IgD-negative memory B cell (primary cell): ENCODE data around the gene CAMK1G. TPM values are rescaled to one million over a fixed set of nuclear protein-coding genes. Genes with fewer than 3 reads are reported as not detected.
A peak's percentile ranks its signal among the peaks of the same experiment; 100 is the strongest.

Experiments
- H3K27ac Mint-ChIP-seq, 3 donors: one replicate each; pipeline ENCODE4 v1.8.0; 2020 to 2022; ENCODE audit warnings: mild to moderate bottlenecking in 3 of 3, mixed read lengths in 3 of 3, moderate library complexity in 1 of 3
- H3K27me3 Mint-ChIP-seq: one replicate; pipeline ENCODE4 v1.8.0; 2021; ENCODE audit warnings: mixed read lengths
- H3K36me3 Mint-ChIP-seq: one replicate; pipeline ENCODE4 v1.8.0; 2020; ENCODE audit warnings: mild to moderate bottlenecking, mixed read lengths
- H3K4me1 Mint-ChIP-seq, 3 donors: one replicate each; pipeline ENCODE4 v1.8.0; 2020 to 2022; ENCODE audit warnings: mixed read lengths in 3 of 3, mild to moderate bottlenecking in 1 of 3
- H3K4me3 Mint-ChIP-seq, 4 donors: one replicate each; pipeline ENCODE4 v1.8.0; 2020 to 2022; ENCODE audit warnings: mild to moderate bottlenecking in 4 of 4, mixed read lengths in 4 of 4, moderate library complexity in 3 of 4
- H3K9me3 Mint-ChIP-seq, 3 donors: one replicate each; pipeline ENCODE4 v1.8.0; 2020 to 2021; ENCODE audit warnings: mixed read lengths in 3 of 3, mild to moderate bottlenecking in 1 of 3
- polyA plus RNA-seq: library from polyadenylated mRNA; unstranded; fragments of 300-500 nt; fragmentation: Illumina TruSeq; gene quantifications from one replicate; pipeline ENCODE4 v1.2.3, GENCODE V29; 2021

CAMK1G gene
- polyA plus RNA-seq, 1 donor from 2014 or later = not detected

DNA sequence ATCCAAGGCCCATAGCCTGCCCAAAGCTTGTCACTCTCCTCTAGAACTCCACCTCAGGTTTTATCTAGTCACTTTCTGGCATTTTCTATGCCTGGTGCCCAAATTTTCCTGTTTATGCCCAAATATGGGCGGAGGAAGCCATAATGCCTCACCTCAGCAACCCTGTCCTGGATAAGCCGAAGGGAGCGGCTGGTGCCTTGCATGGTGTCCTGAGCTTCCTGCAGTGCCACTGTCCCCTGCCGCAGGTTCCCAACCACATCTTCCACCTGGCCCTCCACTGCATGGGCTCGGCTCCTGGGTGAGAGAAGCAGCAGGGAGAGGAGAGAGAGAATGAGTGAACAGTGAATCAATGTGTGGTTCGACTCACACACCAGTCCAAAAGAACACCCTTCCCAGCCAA lies 34.2 kb downstream of the CAMK1G start:
- no peak overlapping the region for H3K27ac Mint-ChIP-seq
- H3K36me3 Mint-ChIP-seq = no peaks in the 10 kb centered on the region
- H3K27me3 Mint-ChIP-seq = peaks cover 17% of the 10 kb centered on the region
- no peaks in the 10 kb centered on the region for H3K4me1 Mint-ChIP-seq
- no peak overlapping the region for H3K4me3 Mint-ChIP-seq
- H3K9me3 Mint-ChIP-seq = no peaks in the 10 kb centered on the region

DNA sequence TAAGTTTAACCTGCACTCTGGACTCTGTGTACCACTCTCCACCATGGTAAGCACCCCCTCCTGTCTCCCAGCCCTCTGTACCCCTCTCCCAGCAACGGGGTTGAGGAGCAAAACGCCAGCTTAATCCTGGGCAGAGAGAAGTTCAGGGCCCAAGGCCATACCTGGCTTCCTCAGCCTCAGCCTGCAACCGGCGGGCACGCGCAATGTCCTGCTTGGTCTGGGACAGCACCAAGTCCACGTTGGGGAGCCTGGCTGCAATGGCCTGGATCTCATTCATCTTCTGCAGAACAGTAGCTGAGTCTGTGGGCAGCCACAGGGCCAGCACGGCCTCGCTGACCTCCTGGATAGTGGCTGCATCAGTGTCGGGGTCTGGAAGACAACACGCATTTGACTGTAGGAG lies 34.8 kb downstream of the CAMK1G start:
- H3K36me3 Mint-ChIP-seq = no peaks in the 10 kb centered on the region
- no peak overlapping the region for H3K27ac Mint-ChIP-seq
- H3K9me3 Mint-ChIP-seq = no peaks in the 10 kb centered on the region
- H3K4me3 Mint-ChIP-seq = no peak overlapping the region
- no peaks in the 10 kb centered on the region for H3K4me1 Mint-ChIP-seq
- peaks cover 17% of the 10 kb centered on the region for H3K27me3 Mint-ChIP-seq

DNA sequence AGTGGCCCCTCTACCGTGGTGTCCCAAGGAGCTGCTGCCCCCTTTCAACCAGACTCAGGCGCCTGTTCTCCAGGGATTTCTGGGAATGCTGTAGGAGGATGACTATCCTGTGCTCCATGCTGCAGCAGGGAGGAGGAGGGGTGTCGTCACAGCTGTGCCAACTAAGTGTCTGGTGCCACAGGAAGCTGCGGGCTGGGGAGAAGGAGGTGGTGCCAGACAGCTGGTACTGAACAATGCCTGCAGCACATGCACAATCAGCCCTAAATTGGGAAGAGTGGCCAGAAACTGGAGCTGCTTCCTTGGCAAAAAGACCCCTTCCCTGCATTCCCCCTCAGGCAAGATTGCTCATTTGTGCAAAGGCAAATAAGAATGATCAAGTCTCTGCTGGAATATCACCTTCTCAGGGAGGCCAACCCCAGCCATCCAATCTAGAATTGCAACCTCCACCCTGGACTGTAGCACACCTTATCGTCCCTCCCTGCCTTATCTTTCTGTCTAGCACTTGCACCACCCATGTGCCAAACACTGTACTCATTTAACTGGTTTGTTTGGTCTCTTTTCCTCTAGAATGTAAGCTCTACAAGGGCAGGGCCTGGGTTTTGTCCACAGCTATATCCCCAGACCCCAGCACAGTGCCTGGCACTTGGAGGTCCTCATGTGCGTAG lies 35.4 kb downstream of the CAMK1G start:
- Mint-ChIP-seq H3K27me3 (peaks cover 17% of the 10 kb centered on the region), H3K27ac (no peak overlapping the region), H3K36me3 (no peaks in the 10 kb centered on the region), H3K4me1 (no peaks in the 10 kb centered on the region), H3K9me3 (no peaks in the 10 kb centered on the region), H3K4me3 (no peak overlapping the region)

DNA sequence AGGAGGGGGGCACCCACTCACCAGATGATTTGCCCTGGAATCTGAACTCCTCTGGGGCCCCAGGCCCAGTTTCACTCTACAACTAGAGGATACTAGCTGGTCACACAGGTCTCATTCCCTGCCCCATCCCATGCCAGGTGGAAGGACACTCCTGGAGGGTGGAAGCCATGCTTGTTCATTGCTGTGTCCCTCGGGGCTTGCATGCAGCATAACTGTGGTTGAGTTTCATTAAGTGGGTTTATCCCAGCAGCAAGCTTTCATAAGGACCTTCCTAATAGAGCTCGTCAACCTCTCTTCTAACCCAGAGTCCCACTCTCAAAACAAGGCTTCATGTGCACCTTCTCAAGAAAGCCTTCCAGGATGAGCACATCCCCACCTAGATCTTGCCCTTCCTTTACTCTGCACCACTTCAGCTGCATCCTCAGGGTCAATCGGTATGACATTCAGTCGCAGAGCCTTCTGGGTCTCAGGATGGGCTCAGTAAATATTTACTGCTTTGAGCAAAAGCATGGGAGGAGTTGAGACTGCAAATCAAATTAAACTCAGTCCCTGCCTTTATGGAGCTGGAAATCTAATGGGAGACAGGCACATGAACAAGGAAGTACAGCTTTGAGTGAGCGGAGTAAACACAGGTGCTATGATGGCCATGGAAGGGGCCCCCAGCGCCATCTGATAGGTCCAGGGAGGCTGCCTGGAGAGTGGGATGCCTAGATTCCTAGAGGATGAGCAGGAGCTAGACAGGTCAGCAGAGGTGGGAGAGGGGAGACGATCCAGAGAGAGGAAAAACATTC lies 36.4 kb downstream of the CAMK1G start:
- Mint-ChIP-seq H3K4me1 (peaks cover 0 to 1% (median 0%) of the 10 kb centered on the region in 3 donors), H3K36me3 (no peaks in the 10 kb centered on the region), H3K4me3 (no peak overlapping the region), H3K9me3 (no peaks in the 10 kb centered on the region), H3K27ac (no peak overlapping the region), H3K27me3 (peaks cover 23% of the 10 kb centered on the region)

DNA sequence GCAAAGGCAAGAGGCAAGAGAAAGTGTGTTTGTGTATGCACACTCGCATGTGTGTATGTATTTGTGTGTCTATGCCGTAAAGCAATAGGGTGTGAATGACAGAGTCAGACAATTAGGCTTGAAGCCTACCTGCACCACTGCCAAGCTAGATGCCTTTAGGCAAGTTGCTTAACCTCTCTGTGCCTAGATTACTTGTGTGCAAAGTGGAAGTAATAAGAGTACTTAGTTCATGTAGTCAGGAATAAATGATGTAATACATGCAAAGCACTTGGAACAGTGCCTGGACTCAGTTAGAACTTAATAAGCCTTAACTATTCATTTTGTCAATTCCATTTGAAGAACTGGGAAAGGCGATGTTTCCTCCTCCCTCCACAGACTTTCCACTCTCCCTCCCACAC lies 37.0 kb downstream of the CAMK1G start:
- peaks cover 23% of the 10 kb centered on the region for H3K27me3 Mint-ChIP-seq
- H3K9me3 Mint-ChIP-seq = no peaks in the 10 kb centered on the region
- H3K36me3 Mint-ChIP-seq = no peaks in the 10 kb centered on the region
- H3K4me3 Mint-ChIP-seq = no peak overlapping the region
- peaks cover 0 to 1% (median 0%) of the 10 kb centered on the region in 3 donors for H3K4me1 Mint-ChIP-seq
- no peak overlapping the region for H3K27ac Mint-ChIP-seq

DNA sequence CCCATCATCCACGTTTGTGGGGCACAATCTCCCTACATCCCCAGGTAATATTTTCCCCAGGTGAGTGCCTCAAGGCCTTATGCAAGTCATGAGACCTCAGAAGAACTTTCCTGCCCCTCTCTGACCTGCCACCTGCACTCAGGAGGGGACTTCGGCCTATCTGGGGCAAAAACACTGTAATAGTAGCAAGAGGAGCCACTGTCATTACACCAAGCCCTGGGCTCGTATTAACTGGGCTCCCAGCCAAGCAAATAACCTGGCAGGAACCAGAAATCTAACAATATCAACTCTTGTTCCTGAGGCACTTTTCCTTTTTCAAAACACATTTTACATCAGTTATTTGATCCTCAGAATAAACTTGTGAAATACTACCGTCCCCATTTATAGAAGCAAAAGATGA lies 37.8 kb downstream of the CAMK1G start:
- Mint-ChIP-seq H3K27me3 (peaks cover 23% of the 10 kb centered on the region), H3K4me3 (no peak overlapping the region), H3K9me3 (no peaks in the 10 kb centered on the region), H3K36me3 (no peaks in the 10 kb centered on the region), H3K27ac (no peak overlapping the region), H3K4me1 (peaks cover 0 to 1% (median 0%) of the 10 kb centered on the region in 3 donors)

DNA sequence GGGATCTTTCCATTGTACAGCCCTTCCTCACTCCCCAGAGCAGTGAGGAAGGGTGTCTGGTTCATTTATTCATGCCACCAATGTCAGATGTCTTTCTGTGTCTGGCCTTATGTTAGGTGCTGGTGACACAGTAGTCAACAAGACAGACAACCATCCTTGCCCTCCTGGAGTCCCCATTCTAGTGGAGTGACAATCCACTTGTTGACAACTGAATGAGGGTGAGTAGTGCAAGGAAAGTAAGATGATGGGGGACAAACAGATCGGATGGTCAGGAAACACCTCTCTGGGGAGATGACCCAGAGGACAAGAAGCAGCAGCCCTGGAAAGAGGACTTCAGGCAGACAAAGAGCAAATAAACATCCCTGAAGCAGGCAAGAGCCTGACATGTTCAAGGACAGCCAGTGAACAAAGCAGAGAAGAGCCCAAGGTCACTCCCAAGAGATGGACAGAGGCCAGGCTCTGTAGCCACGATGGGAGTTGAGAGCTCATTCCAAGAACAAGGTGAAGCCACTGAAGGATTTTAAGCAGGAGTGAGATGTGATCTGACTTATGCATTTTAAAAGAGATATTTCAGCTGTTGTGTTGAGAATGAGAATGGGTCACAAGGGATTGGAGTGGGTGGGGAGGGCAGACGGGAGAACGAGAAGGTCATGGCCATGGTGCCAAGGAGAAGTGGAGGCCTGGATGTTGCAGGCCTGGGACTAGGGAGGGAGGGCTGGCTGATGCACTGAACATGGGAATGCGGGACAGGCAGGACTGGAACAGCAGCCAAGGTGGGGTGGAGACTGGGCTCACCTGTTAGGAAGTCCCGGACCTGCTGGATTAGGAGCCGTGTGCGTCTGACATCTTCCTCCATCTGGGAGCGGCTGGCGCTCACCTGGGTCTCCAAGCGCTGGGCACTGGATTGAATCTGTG lies 38.5 kb downstream of the CAMK1G start:
- Mint-ChIP-seq H3K27ac (no peak overlapping the region), H3K36me3 (no peaks in the 10 kb centered on the region), H3K4me3 (no peak overlapping the region), H3K9me3 (no peaks in the 10 kb centered on the region), H3K27me3 (peaks cover 18% of the 10 kb centered on the region), H3K4me1 (peaks cover 0 to 1% (median 0%) of the 10 kb centered on the region in 3 donors)

DNA sequence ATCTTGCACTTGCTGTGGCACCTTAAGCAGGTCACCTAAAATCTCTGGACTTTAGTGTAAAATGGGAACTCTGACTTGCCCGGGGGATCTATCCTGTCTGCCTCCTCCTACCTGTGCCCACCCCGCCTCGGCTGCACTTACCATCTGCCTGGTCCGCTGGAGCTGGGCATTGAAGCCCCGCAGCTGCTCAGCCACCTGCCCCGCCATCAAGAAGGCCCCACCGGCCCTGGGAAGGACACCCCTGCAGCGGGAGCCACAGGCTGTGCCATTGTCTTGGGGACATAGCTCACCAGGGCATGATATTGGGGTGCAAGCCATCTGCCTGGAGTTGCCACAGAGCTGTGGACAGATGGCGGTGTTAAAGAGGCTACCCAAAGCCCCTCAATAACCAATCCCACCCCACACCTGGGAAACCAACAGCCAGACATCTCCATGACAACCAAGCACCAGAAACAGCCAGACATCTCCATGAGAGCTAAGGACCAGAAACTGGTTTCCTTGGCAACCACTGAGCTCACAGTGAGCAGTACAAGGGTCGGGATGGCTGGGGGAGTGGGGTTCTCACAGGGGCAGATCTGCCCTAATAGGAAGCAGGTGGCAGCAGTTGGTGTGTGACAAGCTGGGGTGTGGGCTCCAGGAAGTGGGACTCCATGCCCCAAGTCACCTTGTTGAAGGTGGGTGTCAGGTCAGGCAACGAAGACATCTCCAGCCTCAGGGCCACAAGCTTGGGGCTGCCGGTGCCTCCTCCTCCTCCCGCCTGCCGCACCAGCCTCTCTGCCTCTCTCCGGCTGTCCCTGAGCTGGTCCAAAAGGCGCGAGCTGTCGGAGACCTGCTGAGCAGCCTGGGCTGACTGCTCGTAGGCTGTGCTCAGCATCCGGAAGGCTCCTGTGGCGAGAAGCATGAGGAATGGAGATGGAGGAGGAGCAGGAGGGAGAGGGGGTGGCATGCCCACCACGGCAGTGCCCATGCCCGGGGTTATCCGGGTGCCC lies 39.6 kb downstream of the CAMK1G start:
- peaks cover 13% of the 10 kb centered on the region for H3K27me3 Mint-ChIP-seq
- H3K36me3 Mint-ChIP-seq = no peaks in the 10 kb centered on the region
- no peaks in the 10 kb centered on the region for H3K9me3 Mint-ChIP-seq
- H3K4me3 Mint-ChIP-seq = no peak overlapping the region
- H3K27ac Mint-ChIP-seq = no peak overlapping the region
- H3K4me1 Mint-ChIP-seq = peaks cover 0 to 4% (median 0%) of the 10 kb centered on the region in 3 donors

DNA sequence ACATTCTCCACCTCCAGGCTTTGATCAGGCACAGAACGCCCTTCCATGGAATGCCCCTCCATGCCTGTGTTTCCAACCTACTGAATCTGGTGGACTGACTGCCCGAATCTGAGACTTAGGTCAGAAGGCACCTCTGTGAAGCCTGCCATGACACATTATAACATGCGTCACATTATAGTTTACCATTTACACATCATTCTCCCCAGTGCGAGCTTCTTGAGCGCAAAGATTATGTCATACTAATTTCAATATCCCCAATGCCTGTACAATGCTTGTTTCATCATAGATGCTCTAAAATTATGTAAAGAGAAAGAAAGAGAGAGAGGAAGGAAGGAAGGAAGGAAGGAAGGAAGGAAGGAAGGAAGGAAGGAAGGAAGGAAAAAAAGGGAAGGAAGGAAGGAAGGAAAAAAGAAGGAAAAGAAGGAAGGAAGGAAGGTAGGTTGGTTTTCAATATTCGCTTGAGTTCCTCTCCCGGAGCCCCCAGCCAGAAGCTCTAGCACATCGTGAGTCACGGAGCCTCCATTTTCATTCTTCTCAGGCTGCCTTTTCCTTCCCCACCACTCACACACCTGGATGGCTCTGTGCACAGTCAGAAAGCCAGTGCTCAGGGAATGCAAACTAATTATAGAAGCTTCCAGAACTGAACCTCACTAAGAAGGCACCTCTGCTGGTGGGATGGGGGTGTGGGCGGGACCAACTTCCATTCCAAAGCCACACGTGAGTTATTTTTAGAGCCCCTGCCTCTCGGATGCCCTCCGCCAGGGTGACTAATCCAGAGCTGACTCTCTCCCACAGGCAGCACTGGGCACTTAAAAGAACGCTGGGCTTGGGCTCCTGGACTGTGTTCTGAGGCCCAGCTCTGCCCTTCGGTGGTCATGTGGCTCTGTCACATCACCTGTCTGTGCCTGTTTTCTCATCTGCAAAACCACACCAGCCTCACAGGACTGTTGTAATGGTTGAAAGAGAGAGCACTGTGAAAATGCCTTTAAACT lies 41.3 kb downstream of the CAMK1G start:
- Mint-ChIP-seq H3K9me3 (no peaks in the 10 kb centered on the region), H3K36me3 (no peaks in the 10 kb centered on the region), H3K27ac (no peak overlapping the region)

DNA sequence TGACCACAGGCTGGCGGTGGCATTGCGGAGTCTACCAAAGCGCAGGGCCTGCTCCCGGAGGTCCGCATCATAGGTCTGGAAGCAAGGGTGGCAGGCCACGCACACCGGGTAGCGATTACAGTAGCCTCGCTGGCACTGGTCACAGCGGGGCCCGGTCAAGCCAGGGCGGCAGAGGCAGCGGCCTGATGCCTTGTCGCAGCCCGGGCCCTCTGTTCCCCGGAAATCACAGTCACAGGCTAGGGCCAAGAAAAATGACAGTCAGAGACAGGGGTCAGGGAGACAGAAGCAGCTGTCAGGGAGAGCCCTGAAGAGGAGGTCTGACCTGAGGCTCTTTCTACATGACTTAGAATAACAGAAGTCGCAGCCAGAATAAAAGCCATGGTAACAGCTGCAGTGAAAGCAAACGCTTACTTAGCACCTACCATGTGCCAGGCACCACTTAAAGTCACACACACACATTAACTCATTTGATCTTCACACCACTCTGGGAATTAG lies 42.3 kb downstream of the CAMK1G start:
- Mint-ChIP-seq H3K9me3 (no peaks in the 10 kb centered on the region), H3K4me3 (no peak overlapping the region), H3K4me1 (peaks cover 0 to 4% (median 0%) of the 10 kb centered on the region in 3 donors), H3K27me3 (peaks cover 16% of the 10 kb centered on the region), H3K36me3 (no peaks in the 10 kb centered on the region), H3K27ac (no peak overlapping the region)

More for the DNA sequence above, 41.3 kb downstream of the CAMK1G start:
- Mint-ChIP-seq H3K27me3 (peaks cover 18% of the 10 kb centered on the region), H3K4me1 (peaks cover 0 to 4% (median 0%) of the 10 kb centered on the region in 3 donors), H3K4me3 (peak overlapping the region in 1 of 4 donors; percentile 36)

DNA sequence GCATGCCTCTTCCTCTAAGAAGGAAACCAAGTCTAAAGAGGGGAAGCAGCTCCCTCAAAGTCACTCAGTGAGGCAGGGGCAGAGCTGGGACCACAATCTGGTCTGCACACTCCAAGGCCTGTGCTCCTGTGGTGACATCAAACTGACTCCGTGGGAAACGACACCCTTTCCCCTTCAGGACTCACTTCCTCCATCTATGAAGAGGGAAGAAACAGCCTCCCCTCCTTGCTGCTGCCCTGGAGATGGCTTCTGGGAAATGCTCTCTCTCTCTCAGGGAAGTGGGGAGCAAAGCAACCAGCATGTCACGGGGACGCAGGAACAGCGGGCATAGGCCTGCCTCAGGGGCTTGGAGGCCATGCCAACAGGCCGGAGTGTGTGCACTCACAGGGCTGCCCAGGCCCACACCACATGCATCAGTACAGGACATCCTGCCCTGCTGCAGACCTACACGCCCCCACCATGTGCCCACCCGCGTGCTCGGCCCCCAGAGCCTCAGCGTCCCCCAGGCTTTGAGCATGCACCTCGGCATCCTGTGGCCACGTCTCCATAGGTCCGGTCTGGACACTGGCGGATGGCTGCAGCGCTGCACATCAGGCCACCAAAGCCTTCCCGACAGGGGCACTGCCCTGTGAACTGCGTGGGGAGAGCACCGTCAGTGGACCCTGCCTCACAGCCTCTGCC lies 43.0 kb downstream of the CAMK1G start:
- H3K27ac Mint-ChIP-seq = no peak overlapping the region
- no peak overlapping the region for H3K4me3 Mint-ChIP-seq
- peaks cover 0 to 4% (median 0%) of the 10 kb centered on the region in 3 donors for H3K4me1 Mint-ChIP-seq
- H3K27me3 Mint-ChIP-seq = peaks cover 16% of the 10 kb centered on the region
- no peaks in the 10 kb centered on the region for H3K36me3 Mint-ChIP-seq
- no peaks in the 10 kb centered on the region for H3K9me3 Mint-ChIP-seq

DNA sequence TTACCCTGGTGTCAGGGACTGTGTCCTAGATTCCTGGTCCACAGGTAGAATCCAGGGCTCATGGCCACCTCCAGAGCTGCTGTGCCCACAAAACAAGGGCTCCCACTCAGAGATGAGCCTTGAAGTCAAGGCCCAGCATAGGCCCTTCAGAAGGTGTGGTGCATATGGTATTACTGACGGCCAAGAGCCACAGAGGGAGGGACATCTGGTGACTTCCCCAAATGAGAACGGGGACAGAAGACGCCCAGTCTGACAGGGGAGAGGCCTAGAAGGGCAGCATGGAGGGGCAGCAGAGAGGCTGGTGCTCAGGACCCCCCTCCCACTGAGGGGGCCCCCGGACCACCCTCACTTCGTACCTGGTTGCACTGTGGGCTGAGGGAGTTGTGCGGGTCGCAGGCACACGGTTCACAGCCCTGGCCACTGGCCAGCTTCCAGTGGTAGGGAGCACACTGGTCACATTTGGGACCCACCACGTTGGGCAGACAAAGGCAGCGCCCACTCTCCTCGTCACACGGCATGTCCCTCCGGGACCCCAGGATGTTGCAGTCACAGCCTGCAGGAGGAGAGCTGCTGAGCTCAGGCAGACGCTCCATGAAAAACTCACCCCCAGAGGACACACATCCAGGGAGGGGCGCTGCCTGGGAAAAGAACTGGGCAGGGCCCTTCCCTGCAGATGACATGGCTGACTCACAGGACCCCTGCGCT lies 43.7 kb downstream of the CAMK1G start:
- H3K27me3 Mint-ChIP-seq = peaks cover 14% of the 10 kb centered on the region
- H3K36me3 Mint-ChIP-seq = no peaks in the 10 kb centered on the region
- no peak overlapping the region for H3K27ac Mint-ChIP-seq
- no peaks in the 10 kb centered on the region for H3K9me3 Mint-ChIP-seq
- H3K4me3 Mint-ChIP-seq = no peak overlapping the region
- H3K4me1 Mint-ChIP-seq = peaks cover 0 to 5% (median 0%) of the 10 kb centered on the region in 3 donors
